ENCODE measurements around the gene KCNQ1. TPM values are rescaled to one million over a fixed set of nuclear protein-coding genes. Genes with fewer than 3 reads are reported as not detected.
A peak's percentile ranks its signal among the peaks of the same experiment; 100 is the strongest.

Gene KCNQ1
- total RNA-seq, 1 donor from 2014 or later: 52.9 TPM

GRCh38 chr11:2787816-2788167 lies 343.0 kb downstream of the KCNQ1 start:
- Histone ChIP-seq H3K4me1 (peaks cover 12% of the 10 kb centered on the region), H3K9me3 (no peaks in the 10 kb centered on the region), H3K27me3 (no peaks in the 10 kb centered on the region), H3K4me3 (no peak overlapping the region), H3K36me3 (no peaks in the 10 kb centered on the region), H3K27ac (no peak overlapping the region)
- ATAC-seq: no peak
- DNase-seq: no peak
- intact Hi-C loops (cut with DNase I): no loop called here
- no peak for TF ChIP-seq CTCF (IDR thresholded peaks at IDR 0.05)

- intact Hi-C loops (cut with DNase I): no loop called here
- no peak overlapping the region for H3K4me3 ChIP-seq
- ATAC-seq: no peak
- H3K27me3 ChIP-seq: no peaks in the 10 kb centered on the region
- no peaks in the 10 kb centered on the region for H3K36me3 ChIP-seq
- H3K4me1 ChIP-seq: peaks cover 12% of the 10 kb centered on the region
- DNase-seq: peak; percentile 54
- no peak for TF ChIP-seq CTCF (IDR thresholded peaks at IDR 0.05)
- H3K9me3 ChIP-seq: no peaks in the 10 kb centered on the region
- no peak overlapping the region for H3K27ac ChIP-seq
These were observed 343.6 kb downstream of the KCNQ1 start for GRCh38 chr11:2788168-2789071.

GRCh38 chr11:2789331-2789730 lies 344.5 kb downstream of the KCNQ1 start:
- DNase-seq: no peak
- Histone ChIP-seq H3K36me3 (no peaks in the 10 kb centered on the region), H3K27ac (no peak overlapping the region), H3K27me3 (no peaks in the 10 kb centered on the region), H3K9me3 (no peaks in the 10 kb centered on the region), H3K4me1 (peaks cover 12% of the 10 kb centered on the region), H3K4me3 (no peak overlapping the region)
- TF ChIP-seq CTCF (IDR thresholded peaks at IDR 0.05): no peak
- no peak for ATAC-seq
- intact Hi-C loops (cut with DNase I): no loop called here

- Histone ChIP-seq H3K27me3 (no peaks in the 10 kb centered on the region), H3K27ac (no peak overlapping the region), H3K4me3 (no peak overlapping the region), H3K36me3 (no peaks in the 10 kb centered on the region), H3K9me3 (no peaks in the 10 kb centered on the region), H3K4me1 (peaks cover 12% of the 10 kb centered on the region)
- DNase-seq (peak; percentile 42), ATAC-seq (no peak)
- intact Hi-C loops (cut with DNase I): no loop called here
- TF ChIP-seq CTCF (IDR thresholded peaks at IDR 0.05): no peak
These were observed 345.2 kb downstream of the KCNQ1 start for GRCh38 chr11:2789791-2790567.

- no peaks in the 10 kb centered on the region for H3K9me3 ChIP-seq
- no peak overlapping the region for H3K4me3 ChIP-seq
- H3K27me3 ChIP-seq: no peaks in the 10 kb centered on the region
- H3K27ac ChIP-seq: no peak overlapping the region
- TF ChIP-seq CTCF (IDR thresholded peaks at IDR 0.05): no peak
- peaks cover 12% of the 10 kb centered on the region for H3K4me1 ChIP-seq
- DNase-seq (peak; percentile 50), ATAC-seq (no peak)
- no peaks in the 10 kb centered on the region for H3K36me3 ChIP-seq
- intact Hi-C loops (cut with DNase I): no loop called here
These were observed 345.7 kb downstream of the KCNQ1 start for GRCh38 chr11:2790568-2790921.

Data from upper lobe of right lung (tissue), 1 donor.